Bronchial epithelial cell (primary cell): ENCODE data around the gene ITGB1. TPM values are rescaled to one million over a fixed set of nuclear protein-coding genes. Genes with fewer than 3 reads are reported as not detected.

ENCODE experiments used
- DNase-seq: peaks from one replicate; pipeline ENCODE4 v3.0.0-alpha.2; 2010; ENCODE audit warnings: low read depth
- FAIRE-seq: peaks from 2 replicates; lab custom pipeline; 2011; peaks lifted over from hg19 to GRCh38; lab: Jason Lieb, UNC
- H3K27me3 ChIP-seq: 2 replicates; pipeline ENCODE4 v1.5.1; 2011; ENCODE audit warnings: low read length; ENCODE audit not compliant: control insufficient read depth, insufficient read depth
- H3K36me3 ChIP-seq: 2 replicates; pipeline ENCODE4 v1.5.1; 2011; ENCODE audit warnings: low read length; ENCODE audit not compliant: control insufficient read depth, insufficient read depth
- H3K4me3 ChIP-seq: 2 replicates; pipeline ENCODE4 v1.5.1; 2011; ENCODE audit warnings: mild to moderate bottlenecking, low read depth, low read length, control low read depth
- total RNA-seq: library from RNA; depleted of rRNA; stranded (reverse); fragments of >200 nt; gene quantifications from 2 replicates; pipeline ENCODE4 v1.2.1, GENCODE V29; 2014
- TF ChIP-seq, protein P1 (sequence below): IDR thresholded peaks from 2 replicates; pipeline ENCODE4 v1.5.1; 2011; ENCODE audit warnings: mild to moderate bottlenecking, moderate library complexity, low read length, control low read depth, inconsistent platforms; ENCODE audit not compliant: insufficient read depth, severe bottlenecking

Gene ITGB1
- total RNA-seq, 1 donor from 2014 or later, result 1,469 TPM

DNA sequence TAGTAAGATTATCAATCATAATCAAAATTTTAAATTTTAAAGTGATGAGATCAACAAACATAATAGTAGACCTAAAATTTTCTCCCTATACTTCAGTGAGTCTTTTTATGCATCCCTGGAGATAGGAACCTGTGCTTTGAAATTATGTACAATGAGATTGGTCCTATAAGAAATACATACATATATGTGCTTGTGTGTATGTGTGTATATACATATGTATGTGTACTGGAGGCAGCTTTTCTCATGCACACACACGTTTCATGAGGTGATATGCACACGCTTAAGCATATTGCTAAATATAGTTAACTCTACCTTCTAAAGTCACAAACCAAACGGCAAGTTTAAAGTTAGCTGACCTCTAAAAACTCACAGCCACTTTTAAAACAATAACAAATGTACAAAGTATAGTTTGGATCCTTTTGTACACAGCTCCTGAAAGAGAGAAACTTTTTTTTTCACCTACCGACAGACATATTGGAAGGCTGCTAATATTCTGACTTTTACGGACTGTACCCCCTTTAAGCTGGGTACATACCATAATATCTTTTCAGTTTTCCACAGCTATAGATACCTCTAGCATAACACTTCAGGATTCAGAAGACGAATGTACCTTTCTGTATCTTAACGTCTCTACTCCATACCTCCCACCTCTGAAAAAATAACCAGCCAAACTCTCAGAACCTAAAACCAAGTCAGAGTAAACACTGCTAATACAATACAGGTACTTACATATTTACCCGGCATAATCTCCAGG is 3.3 kb downstream of the ITGB1 start:
- Histone ChIP-seq H3K4me3 (peak overlapping the region; percentile 75), H3K27me3 (no peaks in the 10 kb centered on the region), H3K36me3 (peaks cover 1% of the 10 kb centered on the region)
- TF ChIP-seq, protein P1, sequence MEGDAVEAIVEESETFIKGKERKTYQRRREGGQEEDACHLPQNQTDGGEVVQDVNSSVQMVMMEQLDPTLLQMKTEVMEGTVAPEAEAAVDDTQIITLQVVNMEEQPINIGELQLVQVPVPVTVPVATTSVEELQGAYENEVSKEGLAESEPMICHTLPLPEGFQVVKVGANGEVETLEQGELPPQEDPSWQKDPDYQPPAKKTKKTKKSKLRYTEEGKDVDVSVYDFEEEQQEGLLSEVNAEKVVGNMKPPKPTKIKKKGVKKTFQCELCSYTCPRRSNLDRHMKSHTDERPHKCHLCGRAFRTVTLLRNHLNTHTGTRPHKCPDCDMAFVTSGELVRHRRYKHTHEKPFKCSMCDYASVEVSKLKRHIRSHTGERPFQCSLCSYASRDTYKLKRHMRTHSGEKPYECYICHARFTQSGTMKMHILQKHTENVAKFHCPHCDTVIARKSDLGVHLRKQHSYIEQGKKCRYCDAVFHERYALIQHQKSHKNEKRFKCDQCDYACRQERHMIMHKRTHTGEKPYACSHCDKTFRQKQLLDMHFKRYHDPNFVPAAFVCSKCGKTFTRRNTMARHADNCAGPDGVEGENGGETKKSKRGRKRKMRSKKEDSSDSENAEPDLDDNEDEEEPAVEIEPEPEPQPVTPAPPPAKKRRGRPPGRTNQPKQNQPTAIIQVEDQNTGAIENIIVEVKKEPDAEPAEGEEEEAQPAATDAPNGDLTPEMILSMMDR, result no peak
- DNase-seq (no peak), FAIRE-seq (no peak)

DNA sequence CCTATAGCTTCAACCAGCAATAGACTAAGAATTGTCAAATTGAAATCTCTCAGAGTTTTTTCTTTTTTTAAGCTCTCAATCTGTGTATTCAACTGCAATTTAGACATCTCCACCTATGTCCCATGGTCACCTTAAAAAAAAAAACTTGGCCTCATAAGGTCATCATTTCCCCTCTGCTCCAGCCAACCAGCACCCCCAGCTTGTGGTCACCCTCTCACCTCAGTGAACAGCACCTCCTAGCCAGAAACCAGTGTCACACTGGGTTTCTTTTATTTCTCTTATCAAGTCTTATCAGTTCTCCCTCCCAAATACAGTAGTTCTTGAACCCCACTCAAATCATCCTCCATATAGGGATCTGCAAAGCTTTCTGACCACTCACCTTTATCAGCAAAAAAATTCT is 4.0 kb downstream of the ITGB1 start:
- peak overlapping the region; percentile 75 for H3K4me3 ChIP-seq
- H3K36me3 ChIP-seq, result peaks cover 1% of the 10 kb centered on the region
- FAIRE-seq (no peak), DNase-seq (no peak)
- no peaks in the 10 kb centered on the region for H3K27me3 ChIP-seq
- TF ChIP-seq, protein P1, result no peak

DNA sequence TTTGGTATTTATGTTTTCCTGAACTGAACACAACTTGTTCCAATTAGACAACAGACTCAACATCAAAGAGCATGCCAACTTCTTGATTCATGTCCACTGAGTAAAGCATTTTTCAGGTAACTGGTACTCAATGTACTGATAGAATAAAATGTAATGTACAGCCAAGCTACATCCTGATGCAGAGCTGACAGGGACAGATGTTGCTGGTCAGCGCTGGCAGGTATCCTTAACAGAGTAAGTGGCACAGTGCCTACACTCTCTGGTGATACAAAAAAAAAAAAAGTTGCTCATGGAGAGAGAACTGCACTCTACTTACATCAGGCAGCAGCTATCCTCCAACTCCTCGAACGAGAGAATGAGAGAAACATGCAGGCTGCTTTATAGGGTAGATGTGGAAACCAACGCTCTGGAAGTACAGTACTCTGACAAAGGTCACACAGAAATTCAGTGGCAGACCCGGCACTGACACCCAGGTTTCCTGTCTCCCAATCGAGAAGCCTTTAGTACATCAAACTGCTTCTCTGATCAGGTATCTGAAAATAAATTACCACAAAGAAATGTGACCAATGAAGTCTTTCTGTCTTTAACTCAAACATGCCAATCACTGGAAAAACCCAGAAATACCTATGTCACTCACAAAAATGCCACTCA is 4.6 kb downstream of the ITGB1 start:
- Histone ChIP-seq H3K4me3 (no peak overlapping the region), H3K36me3 (peaks cover 1% of the 10 kb centered on the region), H3K27me3 (no peaks in the 10 kb centered on the region)
- DNase-seq (no peak), FAIRE-seq (no peak)
- TF ChIP-seq, protein P1, result no peak

DNA sequence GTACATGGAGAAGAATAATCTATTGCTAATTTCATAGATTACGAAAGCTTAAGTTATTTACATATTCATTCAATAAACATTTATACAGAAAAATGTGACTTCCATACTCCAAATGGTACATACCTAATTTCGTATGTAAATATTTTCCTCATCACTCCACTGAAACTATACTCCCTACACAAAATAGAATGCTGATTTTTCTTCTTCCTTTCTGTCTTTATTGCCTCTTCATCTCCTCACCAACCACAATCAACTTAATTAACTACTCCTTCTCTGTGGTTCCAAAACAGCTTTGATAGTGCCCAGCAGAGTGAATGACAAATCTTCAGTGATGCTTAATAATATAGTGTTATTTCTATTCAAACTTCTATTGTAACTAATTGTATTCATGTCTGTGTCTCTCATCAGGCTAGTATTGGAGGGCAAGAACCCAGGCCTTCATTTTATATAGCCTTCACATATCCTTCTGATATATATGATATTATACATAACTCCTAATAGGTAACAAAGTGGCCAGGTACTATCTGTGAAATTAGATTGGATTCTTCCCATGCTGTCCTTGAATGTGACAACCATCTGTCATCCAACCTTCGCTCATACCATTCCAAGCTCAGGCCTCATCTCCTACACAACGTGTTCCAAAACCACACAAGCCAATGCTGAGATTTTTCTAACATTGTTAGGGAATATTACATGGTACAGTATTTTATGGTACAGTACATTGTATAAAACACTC is 5.3 kb downstream of the ITGB1 start:
- no peaks in the 10 kb centered on the region for H3K27me3 ChIP-seq
- H3K36me3 ChIP-seq, result peaks cover 1% of the 10 kb centered on the region
- no peak overlapping the region for H3K4me3 ChIP-seq
- DNase-seq, result no peak
- no peak for FAIRE-seq
- TF ChIP-seq, protein P1, result no peak

DNA sequence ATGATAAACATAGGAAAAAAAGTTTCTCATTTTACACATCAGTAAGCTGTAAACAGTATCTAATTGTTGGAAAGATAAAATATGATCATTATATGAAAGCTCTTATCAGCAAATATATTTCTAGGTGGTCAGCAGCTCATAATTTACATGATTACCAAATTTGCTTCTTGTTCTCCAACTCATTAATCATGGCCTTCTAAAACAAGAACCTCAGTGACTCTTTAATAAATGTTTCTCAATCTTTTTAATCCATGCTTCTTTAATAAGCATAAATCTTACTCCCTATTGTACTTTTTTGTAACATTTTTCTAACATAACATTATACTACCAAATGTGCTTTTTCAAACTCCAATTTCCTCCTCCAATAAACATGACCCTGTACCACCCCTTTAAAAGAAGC is 5.9 kb downstream of the ITGB1 start:
- peaks cover 2% of the 10 kb centered on the region for H3K36me3 ChIP-seq
- DNase-seq (no peak), FAIRE-seq (no peak)
- H3K27me3 ChIP-seq, result no peaks in the 10 kb centered on the region
- H3K4me3 ChIP-seq, result no peak overlapping the region
- TF ChIP-seq, protein P1, result no peak
